Mesendoderm (in vitro differentiated cells): ENCODE results near the gene DUSP8.

Experiments
- DNase-seq: peaks from one replicate; pipeline ENCODE4 v3.0.0; 2013
- H2AK5ac ChIP-seq: 2 replicates; pipeline ENCODE4 v1.6.1; 2013; ENCODE audit warnings: low read length, inconsistent platforms
- H2BK120ac ChIP-seq: 2 replicates; pipeline ENCODE4 v1.6.1; 2013; ENCODE audit warnings: low read depth, mild to moderate bottlenecking, low read length, moderate library complexity, mixed read lengths
- H2BK15ac ChIP-seq: replicated peaks from 2 replicates; pipeline ENCODE4 v1.6.1; 2013; ENCODE audit warnings: low read depth, mild to moderate bottlenecking, moderate library complexity
- H2BK5ac ChIP-seq: 2 replicates; pipeline ENCODE4 v1.6.1; 2013; ENCODE audit warnings: low read length, inconsistent platforms
- H3K18ac ChIP-seq: 2 replicates; pipeline ENCODE4 v1.6.1; 2013; ENCODE audit warnings: mild to moderate bottlenecking, low read length, mixed read lengths
- H3K23ac ChIP-seq: one replicate; pipeline ENCODE4 v1.6.1; 2013; ENCODE audit warnings: low read length
- H3K27ac ChIP-seq: 2 replicates; pipeline ENCODE4 v1.5.1; 2013; ENCODE audit warnings: low read depth, mild to moderate bottlenecking, inconsistent platforms, low read length, moderate library complexity
- H3K27me3 ChIP-seq: 2 replicates; pipeline ENCODE4 v1.6.1; 2013; ENCODE audit warnings: low read length, control low read depth, mild to moderate bottlenecking, inconsistent platforms; ENCODE audit not compliant: insufficient read depth, poor library complexity
- H3K36me3 ChIP-seq: 2 replicates; pipeline ENCODE4 v1.6.1; 2013; ENCODE audit warnings: low read length, inconsistent platforms; ENCODE audit not compliant: control insufficient read depth, insufficient read depth
- H3K4ac ChIP-seq: one replicate; pipeline ENCODE4 v1.6.1; 2013; ENCODE audit warnings: low read depth, mild to moderate bottlenecking, low read length, moderate library complexity
- H3K4me1 ChIP-seq: 2 replicates; pipeline ENCODE4 v1.6.1; 2013; ENCODE audit warnings: low read depth, low read length, inconsistent platforms; ENCODE audit not compliant: control insufficient read depth
- H3K4me2 ChIP-seq: 2 replicates; pipeline ENCODE4 v1.6.1; 2013; ENCODE audit warnings: low read length
- H3K4me3 ChIP-seq: 2 replicates; pipeline ENCODE4 v1.5.1; 2013; ENCODE audit warnings: mild to moderate bottlenecking, low read length
- H3K56ac ChIP-seq: one replicate; pipeline ENCODE4 v1.6.1; 2013; ENCODE audit warnings: low read length
- H3K79me1 ChIP-seq: 2 replicates; pipeline ENCODE4 v1.6.1; 2013; ENCODE audit warnings: low read length, inconsistent platforms
- H3K79me2 ChIP-seq: 2 replicates; pipeline ENCODE4 v1.6.1; 2013; ENCODE audit warnings: mild to moderate bottlenecking, low read length; ENCODE audit not compliant: control insufficient read depth, insufficient read depth
- H3K9ac ChIP-seq: 2 replicates; pipeline ENCODE4 v1.6.1; 2013; ENCODE audit warnings: low read length, inconsistent platforms
- H4K5ac ChIP-seq: one replicate; pipeline ENCODE4 v1.6.1; 2013; ENCODE audit warnings: low read length
- H4K8ac ChIP-seq: one replicate; pipeline ENCODE4 v1.6.1; 2013; ENCODE audit warnings: low read depth, mild to moderate bottlenecking, control low read depth, low read length, moderate library complexity
- WGBS: extraction: QIAGEN DNeasy Blood & Tissue Kit; methylation state at CpG from one replicate; pipeline ENCODE4 v1.1.7; 2013; ENCODE audit warnings: low lambda C conversion rate, missing lambda C conversion rate; ENCODE audit not compliant: insufficient coverage; ENCODE audit errors: extremely low coverage; 5-methylcytosine and 5-hydroxymethylcytosine counted together

The DUSP8 gene

DNA sequence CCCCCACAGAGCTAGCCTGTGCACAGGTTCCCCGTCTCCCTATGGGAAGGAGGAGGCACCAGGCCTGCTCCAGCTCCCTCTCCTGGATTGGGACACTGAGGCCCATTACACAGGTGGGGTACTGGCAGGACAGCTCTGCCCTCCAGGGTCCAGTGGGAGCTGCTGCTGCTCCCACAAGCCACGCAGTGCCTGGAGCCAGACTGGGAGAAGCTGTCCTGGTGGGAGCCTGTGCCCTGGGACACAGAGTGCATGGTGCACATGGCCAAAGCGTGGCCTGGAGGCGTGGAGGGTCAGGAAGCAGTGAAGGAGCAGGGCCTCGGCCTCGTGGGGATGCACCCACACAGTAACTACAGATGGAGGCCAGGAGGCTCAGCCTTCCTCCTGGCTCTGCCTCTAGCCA, 27.5 kb downstream of the DUSP8 start:
- Histone ChIP-seq H3K27ac (no peak overlapping the region), H3K4ac (no peak overlapping the region), H2BK5ac (no peak overlapping the region), H3K4me1 (no peaks in the 10 kb centered on the region), H3K79me2 (no peaks in the 10 kb centered on the region), H3K4me2 (no peak overlapping the region), H3K23ac (no peak overlapping the region), H3K4me3 (no peak overlapping the region), H2BK120ac (no peak overlapping the region), H3K9ac (no peak overlapping the region), H3K18ac (no peak overlapping the region), H3K79me1 (no peaks in the 10 kb centered on the region), H4K8ac (no peak overlapping the region), H2BK15ac (no peak overlapping the region), H2AK5ac (no peak overlapping the region), H3K27me3 (peaks cover 17% of the 10 kb centered on the region), H4K5ac (no peak overlapping the region), H3K56ac (no peak overlapping the region), H3K36me3 (no peaks in the 10 kb centered on the region)
- no peak for DNase-seq
- no CpG with 5 or more reads among the region's 6 CpGs for WGBS

DNA sequence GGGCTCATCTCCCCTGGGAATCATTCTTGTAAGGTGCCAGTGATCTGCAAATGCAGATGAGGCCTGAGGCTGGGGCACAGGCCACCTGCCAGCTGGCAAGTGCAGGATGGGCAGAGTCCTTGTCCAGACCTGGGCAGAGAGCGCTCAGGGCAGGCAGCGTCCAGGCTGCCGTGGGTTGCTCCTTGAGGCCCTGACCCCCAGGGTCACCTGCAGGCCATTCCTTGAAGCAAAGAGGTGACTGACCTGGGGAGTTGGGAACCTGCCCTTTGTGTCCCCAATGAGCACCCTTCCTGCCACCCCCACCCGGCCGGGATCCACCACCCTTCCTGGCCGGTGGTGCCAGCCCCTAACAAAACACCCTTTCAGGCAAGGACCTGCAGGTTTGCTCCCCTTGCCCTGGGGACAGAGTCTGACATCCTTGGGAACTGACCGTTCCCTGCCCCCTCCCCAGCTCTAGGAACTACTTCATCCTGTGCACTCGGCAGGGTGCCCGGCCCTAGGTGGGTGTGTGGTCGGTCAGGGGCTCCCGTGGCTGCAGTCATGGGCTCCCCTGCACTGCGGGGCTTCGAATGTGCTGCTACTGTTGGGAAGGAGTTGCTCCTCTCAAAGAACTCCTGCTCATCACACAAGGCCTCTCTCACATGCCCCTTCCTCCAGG, 28.3 kb downstream of the DUSP8 start:
- H3K79me2 ChIP-seq = no peaks in the 10 kb centered on the region
- H3K4ac ChIP-seq = no peak overlapping the region
- peaks cover 17% of the 10 kb centered on the region for H3K27me3 ChIP-seq
- H4K5ac ChIP-seq = no peak overlapping the region
- H2BK5ac ChIP-seq = no peak overlapping the region
- no peak overlapping the region for H3K18ac ChIP-seq
- no peak overlapping the region for H3K23ac ChIP-seq
- no peaks in the 10 kb centered on the region for H3K79me1 ChIP-seq
- no peaks in the 10 kb centered on the region for H3K4me1 ChIP-seq
- no peaks in the 10 kb centered on the region for H3K36me3 ChIP-seq
- no peak overlapping the region for H2AK5ac ChIP-seq
- H2BK15ac ChIP-seq = no peak overlapping the region
- H3K9ac ChIP-seq = no peak overlapping the region
- H3K56ac ChIP-seq = no peak overlapping the region
- no peak overlapping the region for H3K27ac ChIP-seq
- no CpG with 5 or more reads among the region's 13 CpGs for WGBS
- H3K4me2 ChIP-seq = no peak overlapping the region
- H3K4me3 ChIP-seq = no peak overlapping the region
- no peak for DNase-seq
- no peak overlapping the region for H2BK120ac ChIP-seq
- no peak overlapping the region for H4K8ac ChIP-seq

DNA sequence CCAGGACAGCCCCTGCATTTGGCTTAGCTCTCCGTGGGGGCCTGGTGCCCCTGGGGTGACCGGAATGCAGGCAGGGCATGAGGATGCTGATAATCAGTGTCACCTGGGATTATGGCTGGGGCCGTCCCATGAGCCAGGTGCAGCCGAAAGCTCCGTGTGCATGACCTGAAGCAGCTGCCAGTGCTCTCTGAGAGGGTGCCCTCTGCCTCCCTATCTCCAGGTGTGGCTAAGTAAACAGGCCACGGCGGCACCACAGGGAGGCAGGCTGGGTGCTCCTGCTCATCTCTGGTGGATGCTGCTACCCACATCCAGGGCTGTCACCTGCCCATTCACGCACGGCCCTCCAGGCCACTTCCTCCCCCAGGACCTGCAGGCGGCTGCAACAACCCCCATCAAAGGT, 29.8 kb downstream of the DUSP8 start:
- H3K4me2 ChIP-seq = no peak overlapping the region
- H3K18ac ChIP-seq = no peak overlapping the region
- H3K9ac ChIP-seq = no peak overlapping the region
- H4K5ac ChIP-seq = no peak overlapping the region
- no peak for DNase-seq
- peaks cover 11% of the 10 kb centered on the region for H3K27me3 ChIP-seq
- no peak overlapping the region for H3K4me3 ChIP-seq
- H3K79me1 ChIP-seq = peaks cover 2% of the 10 kb centered on the region
- no peak overlapping the region for H2BK120ac ChIP-seq
- no peak overlapping the region for H2BK5ac ChIP-seq
- H3K79me2 ChIP-seq = peaks cover 2% of the 10 kb centered on the region
- H3K27ac ChIP-seq = no peak overlapping the region
- no peak overlapping the region for H3K56ac ChIP-seq
- no peak overlapping the region for H4K8ac ChIP-seq
- no peak overlapping the region for H2BK15ac ChIP-seq
- H3K4ac ChIP-seq = no peak overlapping the region
- no peak overlapping the region for H3K23ac ChIP-seq
- no CpG with 5 or more reads among the region's 10 CpGs for WGBS
- no peaks in the 10 kb centered on the region for H3K36me3 ChIP-seq
- no peak overlapping the region for H2AK5ac ChIP-seq
- no peaks in the 10 kb centered on the region for H3K4me1 ChIP-seq

DNA sequence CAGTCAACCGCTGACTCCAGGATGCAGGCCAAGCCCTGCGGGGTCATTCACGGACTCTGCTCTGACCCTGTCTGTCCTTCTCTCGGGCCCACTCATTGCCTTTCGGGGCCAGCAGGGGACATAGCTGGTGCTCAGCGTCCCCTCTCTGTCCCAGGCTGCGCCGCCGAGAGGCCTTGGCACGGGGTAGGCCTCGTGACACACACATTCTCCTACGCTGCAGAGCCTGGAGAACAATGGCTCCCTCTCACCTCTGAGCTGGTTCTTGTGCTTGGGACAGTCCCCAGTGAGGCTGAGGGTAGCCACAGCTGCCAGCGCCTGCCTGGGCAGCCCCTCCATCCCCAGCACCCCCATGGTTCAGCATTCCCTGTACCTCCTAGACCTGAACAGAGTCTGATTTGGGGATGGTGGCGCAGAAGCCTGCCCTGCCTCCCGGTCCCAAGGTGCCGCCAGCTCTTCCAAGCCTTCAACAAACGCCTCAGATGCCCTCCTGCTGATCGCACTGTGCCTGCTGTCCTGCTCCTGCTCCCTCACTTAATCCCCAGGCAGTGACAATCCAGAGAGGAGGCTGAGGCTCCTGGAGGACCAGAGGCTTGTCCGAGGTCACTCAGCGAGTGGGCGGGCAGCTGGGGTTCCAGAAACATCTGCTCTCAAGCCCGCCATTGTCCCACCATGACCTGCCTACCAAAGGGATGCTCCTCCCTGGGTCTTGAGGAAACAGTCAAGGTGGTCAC, 30.4 kb downstream of the DUSP8 start:
- Histone ChIP-seq H4K8ac (no peak overlapping the region), H3K4ac (no peak overlapping the region), H3K36me3 (no peaks in the 10 kb centered on the region), H3K56ac (no peak overlapping the region), H3K27me3 (peaks cover 5% of the 10 kb centered on the region), H4K5ac (no peak overlapping the region), H3K4me3 (no peak overlapping the region), H3K79me2 (peaks cover 3% of the 10 kb centered on the region), H3K4me1 (no peaks in the 10 kb centered on the region), H3K27ac (no peak overlapping the region), H3K9ac (no peak overlapping the region), H3K79me1 (peaks cover 3% of the 10 kb centered on the region), H3K23ac (no peak overlapping the region), H2AK5ac (no peak overlapping the region), H2BK15ac (no peak overlapping the region), H2BK120ac (no peak overlapping the region), H2BK5ac (no peak overlapping the region), H3K4me2 (no peak overlapping the region), H3K18ac (no peak overlapping the region)
- no CpG with 5 or more reads among the region's 22 CpGs for WGBS
- DNase-seq = no peak

DNA sequence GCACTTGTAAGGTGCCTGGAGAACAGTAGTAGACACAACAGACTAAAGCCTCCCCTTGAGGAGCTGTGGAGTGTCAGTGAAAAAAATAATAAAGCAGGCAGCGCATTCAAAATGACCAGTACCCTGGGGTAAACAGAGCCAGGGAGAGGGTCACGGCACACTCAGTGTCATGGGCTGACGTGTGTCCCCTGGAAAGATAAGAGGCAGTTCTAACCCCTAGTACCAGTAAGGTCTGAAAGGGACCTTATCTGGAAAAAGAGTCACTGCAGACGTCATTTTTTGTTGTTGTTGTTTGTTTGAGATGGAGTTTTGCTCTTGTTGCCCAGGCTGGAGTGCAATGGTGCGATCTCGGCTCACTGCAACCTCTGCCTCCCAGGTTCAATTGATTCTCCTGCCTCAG, 32.0 kb downstream of the DUSP8 start:
- WGBS = no CpG with 5 or more reads among the region's 6 CpGs

More for the DNA sequence above, 32.0 kb downstream of the DUSP8 start:
- Histone ChIP-seq H3K79me1 (peaks cover 9% of the 10 kb centered on the region), H3K27me3 (peaks cover 3% of the 10 kb centered on the region), H3K4ac (no peak overlapping the region), H2BK5ac (no peak overlapping the region), H2AK5ac (no peak overlapping the region), H4K8ac (no peak overlapping the region), H3K9ac (no peak overlapping the region), H4K5ac (no peak overlapping the region), H3K4me2 (no peak overlapping the region), H3K18ac (no peak overlapping the region), H3K79me2 (peaks cover 5% of the 10 kb centered on the region), H3K36me3 (no peaks in the 10 kb centered on the region), H3K27ac (no peak overlapping the region), H3K23ac (no peak overlapping the region), H3K4me3 (no peak overlapping the region), H2BK120ac (no peak overlapping the region), H3K4me1 (no peaks in the 10 kb centered on the region), H3K56ac (no peak overlapping the region), H2BK15ac (no peak overlapping the region)
- no peak for DNase-seq
